SHP77 (cell line): ENCODE results near the gene CFAP107.
"Not testable (repeated sequence)": the region's sequence is repeated elsewhere in the genome, so short reads cannot be mapped to it uniquely, and the experiment has no call there.

Experiments
- DNase-seq, 2 experiments: peaks; one replicate each; lab custom pipeline; 2025; lab: John Stamatoyannopoulos, UW

Gene CFAP107

GRCh38 chr1:12745992-12746323, at the start of gene CFAP107:
CFAP107 (plus strand) TSS chr1:12746200; CDS start chr1:12746431, 231 bp downstream.
- DNase-seq: no peak

GRCh38 chr1:12696658-12697057, 49.3 kb upstream of the CFAP107 start:
- no peak for DNase-seq

- no peak for DNase-seq
Measured at GRCh38 chr1:12697397-12697796, 48.6 kb upstream of the CFAP107 start.

- DNase-seq: no peak
Measured at GRCh38 chr1:12703821-12704451, 42.1 kb upstream of the CFAP107 start.

- DNase-seq: no peak
Measured at GRCh38 chr1:12706061-12706460, 39.9 kb upstream of the CFAP107 start.

- no peak for DNase-seq
Measured at GRCh38 chr1:12708396-12709090, 37.5 kb upstream of the CFAP107 start.

- DNase-seq: no peak
Measured at GRCh38 chr1:12709091-12709491, 36.9 kb upstream of the CFAP107 start.

GRCh38 chr1:12709696-12710095, 36.3 kb upstream of the CFAP107 start:
- DNase-seq: no peak

- no peak for DNase-seq
Measured at GRCh38 chr1:12711536-12711935, 34.5 kb upstream of the CFAP107 start.

GRCh38 chr1:12712076-12712475, 33.9 kb upstream of the CFAP107 start:
- no peak for DNase-seq

- DNase-seq: no peak
Measured at GRCh38 chr1:12712929-12713328, 33.1 kb upstream of the CFAP107 start.

- DNase-seq: not testable (repeated sequence)
Measured at GRCh38 chr1:12713651-12714050, 32.3 kb upstream of the CFAP107 start.

GRCh38 chr1:12714710-12715475, 31.1 kb upstream of the CFAP107 start:
- DNase-seq: no peak

GRCh38 chr1:12715896-12716437, 30.0 kb upstream of the CFAP107 start, which contains the start of gene AADACL3:
AADACL3 (plus strand) TSS chr1:12716110; CDS start chr1:12716177, 67 bp downstream.
- DNase-seq: no peak

- no peak for DNase-seq
Measured at GRCh38 chr1:12717301-12717838, 28.6 kb upstream of the CFAP107 start.

- DNase-seq: no peak
Measured at GRCh38 chr1:12722626-12723025, 23.4 kb upstream of the CFAP107 start.

GRCh38 chr1:12728391-12728790, 17.6 kb upstream of the CFAP107 start:
- no peak for DNase-seq

- no peak for DNase-seq
Measured at GRCh38 chr1:12730156-12730555, 15.8 kb upstream of the CFAP107 start.

GRCh38 chr1:12731084-12731483, 14.9 kb upstream of the CFAP107 start:
- DNase-seq: not testable (repeated sequence)

GRCh38 chr1:12734651-12735050, 11.3 kb upstream of the CFAP107 start:
- DNase-seq: no peak

- no peak for DNase-seq
Measured at GRCh38 chr1:12738934-12739333, 7.1 kb upstream of the CFAP107 start.

GRCh38 chr1:12739613-12740012, 6.4 kb upstream of the CFAP107 start:
- DNase-seq: no peak
